WI38 (cell line): ENCODE results near the gene SFXN5.

ENCODE experiments used
- H3K4me3 ChIP-seq: 2 replicates; pipeline ENCODE4 v1.5.1; 2011; ENCODE audit warnings: low read depth, mild to moderate bottlenecking, control low read depth, low read length
- CTCF ChIP-seq: IDR thresholded peaks from 2 replicates; pipeline ENCODE4 v1.5.1; 2012; ENCODE audit warnings: low read depth, mild to moderate bottlenecking, control low read depth, low read length

SFXN5 gene

GRCh38 chr2:72996117-72996502 is 75.4 kb downstream of the SFXN5 start:
- no peak for TF ChIP-seq CTCF

GRCh38 chr2:72995430-72996116 is 75.9 kb downstream of the SFXN5 start:
- no peak for TF ChIP-seq CTCF
- no peak overlapping the region for H3K4me3 ChIP-seq

More at GRCh38 chr2:72996117-72996502, 75.4 kb downstream of the SFXN5 start:
- H3K4me3 ChIP-seq = no peak overlapping the region

GRCh38 chr2:72994991-72995380 is 76.5 kb downstream of the SFXN5 start:
- H3K4me3 ChIP-seq = no peak overlapping the region
- no peak for TF ChIP-seq CTCF

GRCh38 chr2:72994282-72994990 is 77.1 kb downstream of the SFXN5 start:
- TF ChIP-seq CTCF = no peak
- no peak overlapping the region for H3K4me3 ChIP-seq

GRCh38 chr2:72993933-72994280 is 77.6 kb downstream of the SFXN5 start:
- H3K4me3 ChIP-seq = no peak overlapping the region
- TF ChIP-seq CTCF = no peak

- H3K4me3 ChIP-seq = no peak overlapping the region
- TF ChIP-seq CTCF = peak; percentile 63
These were observed 78.2 kb downstream of the SFXN5 start for GRCh38 chr2:72993147-72993932.

GRCh38 chr2:72992734-72993102 is 78.8 kb downstream of the SFXN5 start:
- no peak for TF ChIP-seq CTCF
- H3K4me3 ChIP-seq = no peak overlapping the region
